ENCODE data around the gene GRAMD4.

GRCh38 chr22:46728470-46728869 is 108.3 kb downstream of the GRAMD4 start:
- TF ChIP-seq, protein P1, sequence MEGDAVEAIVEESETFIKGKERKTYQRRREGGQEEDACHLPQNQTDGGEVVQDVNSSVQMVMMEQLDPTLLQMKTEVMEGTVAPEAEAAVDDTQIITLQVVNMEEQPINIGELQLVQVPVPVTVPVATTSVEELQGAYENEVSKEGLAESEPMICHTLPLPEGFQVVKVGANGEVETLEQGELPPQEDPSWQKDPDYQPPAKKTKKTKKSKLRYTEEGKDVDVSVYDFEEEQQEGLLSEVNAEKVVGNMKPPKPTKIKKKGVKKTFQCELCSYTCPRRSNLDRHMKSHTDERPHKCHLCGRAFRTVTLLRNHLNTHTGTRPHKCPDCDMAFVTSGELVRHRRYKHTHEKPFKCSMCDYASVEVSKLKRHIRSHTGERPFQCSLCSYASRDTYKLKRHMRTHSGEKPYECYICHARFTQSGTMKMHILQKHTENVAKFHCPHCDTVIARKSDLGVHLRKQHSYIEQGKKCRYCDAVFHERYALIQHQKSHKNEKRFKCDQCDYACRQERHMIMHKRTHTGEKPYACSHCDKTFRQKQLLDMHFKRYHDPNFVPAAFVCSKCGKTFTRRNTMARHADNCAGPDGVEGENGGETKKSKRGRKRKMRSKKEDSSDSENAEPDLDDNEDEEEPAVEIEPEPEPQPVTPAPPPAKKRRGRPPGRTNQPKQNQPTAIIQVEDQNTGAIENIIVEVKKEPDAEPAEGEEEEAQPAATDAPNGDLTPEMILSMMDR (IDR thresholded peaks at IDR 0.05): no peak
- no peak for TF ChIP-seq POLR2A (IDR thresholded peaks at IDR 0.05)

All from uterus (tissue), 2 donors.